NCI-H748 (cell line): ENCODE measurements around the gene MSL3B.
"Not testable (repeated sequence)": the region's sequence is repeated elsewhere in the genome, so short reads cannot be mapped to it uniquely, and the experiment has no call there.

ENCODE experiments used
- DNase-seq: peaks from one replicate; lab custom pipeline; 2025; ENCODE audit not compliant: unreplicated experiment; lab: John Stamatoyannopoulos, UW

The MSL3B gene

DNA sequence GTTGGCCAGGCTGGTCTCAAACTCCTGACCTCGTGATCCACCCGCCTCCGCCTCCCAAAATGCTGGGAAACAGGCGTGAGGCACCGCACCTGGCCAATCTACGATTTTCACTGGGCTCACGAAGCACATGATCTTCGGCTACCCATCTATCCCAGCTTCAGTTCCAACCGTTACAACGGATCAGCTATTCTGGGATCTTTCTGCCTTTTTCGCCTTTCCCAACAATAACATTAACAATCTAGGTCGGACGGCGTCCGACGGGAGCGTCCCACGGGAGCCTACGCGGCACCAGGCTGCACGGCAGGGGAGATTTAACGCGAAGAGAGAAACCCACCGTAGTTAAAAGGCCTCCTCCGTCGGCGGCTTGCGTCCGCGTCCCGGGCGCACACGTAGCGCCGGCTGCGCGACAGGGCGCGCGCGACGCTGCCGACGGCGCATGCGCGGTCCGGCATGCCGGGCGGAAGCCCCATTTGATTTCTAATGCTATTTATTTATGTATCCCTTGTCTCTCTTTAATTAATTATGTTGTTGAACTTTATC is at the start of gene MSL3B:
TSS of gene MSL3B (minus strand) at position 394 of the 540 bp plus-strand sequence.
- peak; percentile 84 for DNase-seq

DNA sequence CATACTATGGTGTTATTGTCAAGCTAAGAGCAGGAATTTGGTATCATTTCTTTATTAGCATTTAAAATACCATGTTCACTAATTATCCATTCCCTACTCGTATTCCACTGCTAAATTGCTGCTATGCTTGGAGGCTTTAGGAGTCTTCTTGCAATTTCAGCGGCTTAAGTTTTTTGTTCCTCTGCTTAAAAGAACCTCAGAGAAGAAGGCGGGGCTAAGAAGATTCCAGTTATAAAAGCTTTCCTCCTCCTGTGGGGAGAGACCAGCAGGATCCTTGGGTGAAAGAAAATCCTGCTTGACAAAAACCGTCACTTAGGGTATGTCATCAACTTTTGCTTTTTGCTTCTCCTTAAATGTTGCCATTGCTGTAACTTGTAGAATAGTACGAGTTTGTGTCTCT is 48.9 kb upstream of the MSL3B start, which contains the start of gene TRPM8:
TSS of gene TRPM8 (plus strand) at position 258 of the 400 bp plus-strand sequence. CDS start 9,165 bp downstream, outside the sequence.
- DNase-seq, result no peak

DNA sequence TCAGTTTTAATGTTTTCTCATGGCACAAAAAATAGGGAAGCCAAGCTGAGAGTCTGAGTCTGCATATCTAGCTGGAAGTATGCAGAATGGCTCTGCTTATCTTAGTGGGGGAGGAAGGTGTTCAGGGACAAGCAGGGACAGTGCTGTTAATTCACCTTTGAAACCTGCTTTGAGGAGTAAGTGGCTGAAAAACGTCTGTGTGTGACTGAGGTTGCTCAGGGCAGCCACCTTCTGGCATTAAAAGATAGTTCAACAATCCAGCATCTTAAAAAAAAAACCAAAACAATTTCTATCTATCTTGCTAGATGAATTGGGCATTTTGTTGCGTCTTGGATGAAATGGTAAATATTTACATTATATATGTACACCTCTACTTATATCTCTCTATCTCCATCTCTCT is 46.9 kb upstream of the MSL3B start:
- DNase-seq, result peak; percentile 38

DNA sequence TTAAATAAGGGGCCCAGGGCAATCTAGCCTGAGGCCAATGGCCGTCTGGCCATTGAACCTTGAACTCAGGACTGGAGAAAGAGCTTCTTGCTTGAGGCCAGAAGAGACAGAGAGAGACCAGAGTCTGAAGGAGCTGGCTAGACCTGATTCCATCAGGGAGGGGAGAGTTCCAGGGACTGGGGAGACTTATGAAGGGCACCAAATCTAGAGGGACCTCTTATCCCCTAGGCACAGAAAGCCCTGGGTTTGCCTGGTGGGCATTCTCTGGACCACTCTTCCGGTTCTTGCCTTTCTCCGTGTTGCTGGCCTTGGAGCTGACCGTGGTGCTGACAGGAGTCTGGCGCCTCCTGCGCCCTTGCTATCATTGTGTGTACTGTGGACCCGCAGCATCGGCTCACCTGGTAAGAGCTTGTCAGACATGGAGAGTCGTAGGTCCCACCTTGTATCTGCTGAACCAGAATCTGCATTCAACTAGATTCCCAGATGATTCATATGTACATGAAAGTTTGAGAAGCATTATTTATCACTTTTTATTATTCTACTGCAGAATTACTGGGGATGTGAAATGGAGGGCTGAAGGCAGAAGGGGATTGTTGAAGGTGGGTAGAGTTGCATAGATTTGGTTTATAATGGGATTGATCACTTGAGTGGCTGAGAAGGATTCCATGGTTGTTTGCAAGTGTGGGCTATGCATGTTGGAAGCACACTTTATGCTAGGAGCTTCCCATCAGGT is 44.7 kb upstream of the MSL3B start:
- no peak for DNase-seq

DNA sequence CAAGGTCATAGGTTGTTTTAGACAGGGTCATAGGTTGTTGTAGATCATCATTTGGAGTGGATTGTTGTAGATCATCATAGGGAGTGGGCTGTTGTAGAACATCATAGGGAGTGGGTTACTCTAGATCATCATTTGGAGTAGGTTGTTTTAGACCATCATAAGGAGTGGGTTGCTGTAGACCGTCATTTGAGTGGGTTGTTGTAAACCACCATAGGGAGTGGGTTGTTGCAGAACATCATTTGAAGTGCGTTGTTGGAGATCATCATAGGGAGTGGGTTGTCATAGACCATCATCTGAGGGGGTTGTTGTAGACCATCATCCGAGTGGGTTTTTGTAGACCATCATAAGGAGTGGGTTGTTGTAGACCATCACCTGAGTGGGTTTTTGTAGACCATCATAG is 39.4 kb upstream of the MSL3B start:
- no peak for DNase-seq

DNA sequence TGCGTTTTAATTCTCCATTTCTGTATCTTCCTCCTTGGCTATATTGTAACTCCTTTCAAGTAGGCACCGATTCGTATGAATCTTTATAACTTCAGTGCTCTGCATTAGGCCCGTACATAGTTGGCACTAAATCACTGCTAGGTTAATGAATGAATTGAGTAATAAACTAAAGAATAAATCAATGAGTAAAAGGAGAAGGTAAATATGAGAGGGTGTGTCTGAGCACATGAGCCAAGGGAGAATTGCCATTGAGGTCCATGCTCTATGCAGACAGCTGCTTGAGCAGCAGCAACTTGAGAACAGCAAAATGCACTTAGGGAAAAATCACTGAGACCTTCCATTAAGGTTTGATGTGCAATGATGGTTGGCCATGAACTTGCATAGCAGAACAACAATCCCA is 37.8 kb upstream of the MSL3B start:
- DNase-seq, result no peak

DNA sequence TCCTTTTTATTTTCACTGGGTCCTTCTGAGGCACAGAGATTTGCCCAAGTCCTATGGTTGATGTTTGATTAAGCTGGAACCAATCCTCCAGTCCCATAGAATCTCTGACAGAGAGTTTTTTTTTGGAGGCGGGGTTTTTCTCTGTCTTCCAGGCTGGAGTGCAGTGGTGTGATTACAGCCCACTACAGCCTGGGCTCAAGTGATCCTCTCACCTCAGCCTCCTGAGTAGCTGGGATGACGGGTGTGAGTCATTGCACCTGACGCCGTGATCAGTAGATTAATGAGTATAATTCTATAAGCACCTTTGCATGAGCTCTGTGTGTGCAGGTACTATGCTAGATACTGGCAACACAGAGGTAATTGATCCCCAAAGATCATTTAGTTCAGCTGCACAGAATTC is 33.7 kb upstream of the MSL3B start:
- no peak for DNase-seq

DNA sequence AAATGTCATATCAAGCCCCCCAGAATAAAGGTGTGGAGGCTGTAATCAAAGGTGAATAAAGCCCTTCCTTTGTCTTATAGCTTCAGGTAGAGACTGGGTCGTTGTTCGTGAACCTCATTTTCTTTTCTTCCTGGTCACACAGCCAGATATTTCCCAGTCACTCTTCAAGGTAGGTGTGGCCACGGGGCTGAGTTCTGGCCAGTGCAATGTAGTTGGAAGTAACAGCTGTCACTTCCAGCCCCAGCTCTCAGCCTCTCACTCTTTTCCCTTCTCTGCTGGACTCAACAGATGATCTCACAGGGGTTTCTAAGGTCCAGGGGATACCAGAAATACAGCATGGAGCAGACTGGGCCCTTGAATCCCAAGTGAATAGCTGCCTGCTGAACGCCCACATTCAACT is 33.2 kb upstream of the MSL3B start:
- no peak for DNase-seq

DNA sequence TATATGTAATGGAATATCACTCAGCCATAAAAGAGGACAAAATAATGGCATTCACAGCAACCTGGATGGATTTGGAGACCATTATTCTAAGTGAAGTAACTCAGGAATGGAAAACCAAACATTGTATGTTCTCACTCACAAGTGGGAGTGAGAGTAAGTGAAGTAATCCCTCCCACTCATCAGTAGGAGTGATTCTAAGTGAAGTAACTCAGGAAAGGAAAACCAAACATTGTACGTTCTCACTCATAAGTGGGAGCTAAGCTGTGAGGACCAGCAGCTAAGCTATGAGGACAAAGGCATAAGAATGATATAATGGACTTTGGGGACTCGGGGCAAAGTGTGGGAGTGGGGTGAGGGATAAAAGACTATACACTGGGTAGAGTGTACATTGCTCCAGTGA is 28.1 kb upstream of the MSL3B start:
- not testable (repeated sequence) for DNase-seq

DNA sequence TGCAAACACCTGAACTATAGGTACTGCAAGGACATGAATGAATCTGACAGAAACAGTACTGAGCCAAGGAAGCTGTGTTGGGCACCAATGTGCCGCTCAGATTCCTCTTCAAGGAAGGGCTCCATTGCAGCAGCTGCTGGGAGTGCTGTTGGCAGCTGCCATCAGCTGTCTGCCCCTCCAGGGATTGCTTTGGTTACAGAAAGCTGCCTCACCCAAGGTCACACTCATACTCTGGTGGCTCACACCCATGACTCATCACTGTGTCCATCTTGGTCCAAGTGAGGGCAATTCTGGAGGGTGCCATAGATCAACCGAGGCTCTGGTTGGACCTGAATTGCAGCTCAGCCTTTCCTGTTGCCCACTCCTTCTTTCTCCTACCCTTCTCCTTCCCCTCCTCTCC is 24.6 kb upstream of the MSL3B start:
- no peak for DNase-seq

DNA sequence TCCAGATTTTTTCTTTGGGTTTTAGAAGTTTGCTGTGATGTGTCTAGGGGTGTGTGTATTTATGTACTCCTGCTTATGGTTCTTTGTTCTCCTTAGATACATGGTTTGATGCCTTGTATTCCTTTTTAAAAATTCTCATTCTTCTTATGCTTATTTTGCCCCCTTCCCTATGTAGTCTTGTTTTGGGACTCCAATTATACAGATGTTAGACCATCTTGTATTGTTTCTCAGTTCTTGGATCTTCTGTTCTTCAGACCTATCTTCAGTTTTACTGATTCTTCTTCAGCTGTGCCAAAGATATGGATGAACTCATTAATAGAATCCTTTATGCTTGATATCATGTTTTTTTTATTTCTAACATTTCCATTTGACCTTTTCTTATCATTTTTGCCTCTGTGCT is 14.2 kb upstream of the MSL3B start:
- peak; percentile 3 for DNase-seq

DNA sequence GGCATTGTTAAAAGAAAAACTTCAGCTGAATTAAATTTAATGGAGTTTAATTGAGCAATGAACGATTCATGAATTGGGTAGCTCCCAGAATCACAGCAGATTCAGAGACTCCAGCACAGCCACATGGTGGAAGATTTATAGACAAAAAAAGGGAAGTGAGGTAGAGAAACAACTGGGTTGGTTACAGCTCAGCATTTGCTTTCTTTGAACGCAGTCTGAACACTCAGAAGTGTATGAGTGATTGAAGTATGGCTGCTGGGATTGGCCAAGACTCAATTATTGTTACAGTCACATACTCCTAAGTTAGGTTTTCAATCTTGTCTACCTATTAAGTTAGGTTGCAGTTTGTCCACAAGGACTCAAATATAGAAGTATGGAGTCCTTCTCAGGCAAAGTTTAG is 3.9 kb upstream of the MSL3B start:
- DNase-seq, result not testable (repeated sequence)

DNA sequence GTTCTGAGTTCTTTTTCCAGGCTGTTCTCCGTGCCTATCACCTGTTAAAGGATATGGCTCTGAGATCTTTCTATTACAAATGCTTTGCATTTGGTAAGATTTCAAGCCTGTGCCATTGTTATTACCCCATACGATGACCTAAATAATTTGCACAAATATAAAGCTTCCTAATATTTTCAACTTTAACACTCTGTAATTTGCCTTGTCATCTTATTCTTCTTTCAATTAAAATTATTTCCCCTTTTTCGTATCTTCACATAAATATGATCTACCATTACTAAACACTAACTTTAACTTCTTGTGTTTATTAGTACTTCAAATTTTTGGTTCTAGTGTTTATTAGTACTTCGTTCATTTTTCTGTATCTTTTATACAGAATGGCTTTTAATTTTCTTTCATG is 3.2 kb upstream of the MSL3B start:
- DNase-seq, result no peak

DNA sequence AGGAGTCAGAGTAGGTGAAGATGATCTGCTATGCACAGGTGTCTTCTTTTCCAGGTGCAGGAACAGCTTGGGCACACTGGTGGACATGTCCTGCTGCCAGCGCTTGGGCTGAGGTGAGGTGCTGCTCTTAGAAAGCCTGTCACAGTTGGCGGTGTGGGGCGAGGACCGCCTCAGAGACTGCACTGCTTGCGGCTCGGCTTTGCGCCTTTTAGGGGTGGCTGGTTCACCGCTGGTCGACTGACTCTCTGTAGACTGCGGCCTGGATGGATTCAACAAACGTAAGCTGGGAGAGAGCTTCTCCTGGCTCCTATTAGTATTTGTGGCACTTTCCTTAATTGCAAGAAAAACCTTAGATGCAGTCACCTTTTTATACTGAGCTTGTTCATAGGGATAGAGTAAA is 1.7 kb downstream of the MSL3B start:
- no peak for DNase-seq

DNA sequence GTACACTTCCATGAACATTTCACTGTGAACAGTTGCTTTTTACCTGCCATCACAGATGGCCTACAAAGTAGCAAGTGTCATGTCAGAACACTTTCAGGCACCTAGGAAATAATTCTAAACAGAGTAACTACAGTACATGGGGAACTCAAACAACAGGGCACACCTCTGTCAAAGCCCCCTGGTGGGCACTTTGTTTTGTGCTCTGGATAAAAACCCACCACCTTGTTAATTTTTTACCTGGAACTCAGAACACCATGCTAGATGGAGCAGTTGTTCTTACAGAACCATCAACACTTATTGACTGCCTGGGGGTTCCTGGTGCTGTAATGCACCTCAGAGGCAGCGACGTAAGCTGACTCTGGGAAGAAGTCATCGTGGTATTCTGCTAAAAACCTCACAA is 2.3 kb downstream of the MSL3B start:
- peak; percentile 37 for DNase-seq

DNA sequence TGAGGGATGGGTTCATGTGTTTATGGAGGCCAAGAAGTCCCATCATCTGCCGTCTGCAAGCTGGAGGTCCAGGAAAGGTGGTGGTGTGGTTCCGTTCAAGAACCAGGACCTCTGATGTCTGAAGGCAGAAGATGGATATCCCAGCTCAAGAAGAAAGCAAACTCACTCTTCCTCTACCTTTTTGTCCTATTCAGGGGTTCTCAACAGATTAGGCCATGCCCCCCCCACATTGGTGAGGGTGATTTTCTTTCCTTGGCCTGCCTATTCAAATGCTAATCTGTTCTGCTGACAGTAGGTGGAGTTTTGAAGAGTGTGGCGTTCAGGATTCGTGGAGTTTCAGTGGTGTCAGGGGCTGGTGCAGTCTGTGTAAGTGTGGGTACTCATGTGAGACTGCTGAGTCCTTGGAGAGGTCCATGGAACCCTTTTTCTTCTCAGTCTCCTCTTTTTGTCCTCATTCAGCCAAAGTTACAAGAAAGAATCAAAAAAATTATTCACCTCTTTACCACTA is 5.9 kb downstream of the MSL3B start:
- no peak for DNase-seq

DNA sequence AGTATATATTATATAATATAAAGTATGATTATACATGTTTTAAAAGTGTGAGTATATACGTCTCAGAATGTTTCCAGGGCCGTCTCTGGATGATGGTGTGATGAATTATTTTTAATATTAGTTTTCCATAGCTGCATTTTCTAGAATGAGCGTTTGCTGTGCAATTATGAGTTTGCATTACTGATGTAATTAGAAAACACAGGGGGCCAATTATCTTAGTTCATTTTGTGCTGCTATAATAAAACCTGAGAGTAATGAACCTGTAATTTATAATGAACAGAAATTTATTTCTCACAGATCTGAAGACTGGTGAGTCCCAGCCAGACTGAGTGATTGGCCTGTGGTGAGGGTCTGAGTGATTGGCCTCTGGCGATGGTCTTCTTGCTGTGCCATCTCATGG is 9.9 kb downstream of the MSL3B start:
- DNase-seq, result no peak

DNA sequence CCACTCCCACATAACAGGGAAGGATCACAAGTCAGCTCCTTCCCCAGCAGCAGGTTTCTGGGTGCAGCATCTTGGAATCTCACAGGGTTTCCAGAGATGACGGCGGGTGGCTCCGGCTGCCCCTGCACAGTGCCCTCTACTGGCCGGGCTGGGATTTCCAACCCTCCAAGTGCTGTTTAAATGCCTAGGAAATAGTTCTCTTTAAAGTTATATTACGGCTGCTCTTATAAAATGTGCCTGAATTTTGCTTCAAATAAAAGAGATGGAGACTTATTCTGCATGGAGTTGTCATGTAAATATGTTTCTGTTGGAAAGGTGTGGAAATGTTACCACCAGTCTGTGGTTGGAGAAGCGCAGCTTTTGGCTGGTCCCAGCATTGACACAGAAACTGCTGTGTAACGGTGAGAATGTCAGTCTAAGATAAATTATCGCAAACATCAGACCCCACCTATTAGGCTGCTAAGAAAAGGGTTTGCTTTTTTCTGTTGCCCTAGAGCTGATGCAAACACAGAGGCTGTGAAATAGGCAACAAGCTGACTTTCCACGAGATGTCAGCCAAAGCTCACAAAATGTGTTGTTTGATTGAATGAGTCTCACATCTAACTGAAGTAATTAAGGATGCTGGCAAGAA is 10.6 kb downstream of the MSL3B start:
- DNase-seq, result peak; percentile 83

DNA sequence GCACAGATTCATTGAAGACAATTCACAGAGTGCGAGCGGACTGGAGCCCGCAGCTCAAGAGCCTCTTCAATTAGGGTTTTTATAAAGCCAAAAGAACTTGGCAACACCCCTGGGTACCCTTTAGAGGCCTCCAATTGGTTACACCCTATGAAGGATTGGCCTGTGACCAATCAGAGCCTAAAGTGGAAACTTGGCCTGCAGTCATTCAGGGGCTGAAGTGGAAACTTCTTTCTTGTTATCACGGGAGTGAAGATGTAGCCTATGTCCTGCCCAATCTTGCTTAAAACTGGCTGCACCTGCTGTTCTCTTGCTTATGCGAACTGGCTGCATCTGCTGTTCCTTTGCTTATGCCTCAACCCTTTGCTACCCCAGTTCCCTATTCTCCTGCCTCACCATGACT is 12.0 kb downstream of the MSL3B start:
- peak; percentile 19 for DNase-seq

DNA sequence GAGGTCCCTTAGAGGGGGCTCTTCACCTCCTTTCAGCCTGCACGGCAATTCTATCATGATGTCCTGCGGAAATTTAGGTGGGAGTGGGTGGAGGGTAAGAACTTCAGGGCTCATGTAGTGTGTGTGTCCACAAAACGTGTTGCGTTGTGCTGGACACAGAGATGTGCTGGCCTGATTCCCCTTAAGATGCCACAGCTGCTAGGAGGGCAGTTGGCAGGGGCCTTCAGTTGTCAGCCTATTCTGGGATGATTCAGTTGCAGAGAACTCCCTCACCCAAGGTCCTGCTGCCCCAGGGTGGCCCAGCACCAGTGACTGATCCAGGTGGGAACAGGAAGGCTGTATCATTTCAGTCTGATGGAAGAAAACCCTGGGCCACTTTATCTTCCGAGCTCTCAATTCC is 12.8 kb downstream of the MSL3B start:
- DNase-seq, result peak; percentile 15

DNA sequence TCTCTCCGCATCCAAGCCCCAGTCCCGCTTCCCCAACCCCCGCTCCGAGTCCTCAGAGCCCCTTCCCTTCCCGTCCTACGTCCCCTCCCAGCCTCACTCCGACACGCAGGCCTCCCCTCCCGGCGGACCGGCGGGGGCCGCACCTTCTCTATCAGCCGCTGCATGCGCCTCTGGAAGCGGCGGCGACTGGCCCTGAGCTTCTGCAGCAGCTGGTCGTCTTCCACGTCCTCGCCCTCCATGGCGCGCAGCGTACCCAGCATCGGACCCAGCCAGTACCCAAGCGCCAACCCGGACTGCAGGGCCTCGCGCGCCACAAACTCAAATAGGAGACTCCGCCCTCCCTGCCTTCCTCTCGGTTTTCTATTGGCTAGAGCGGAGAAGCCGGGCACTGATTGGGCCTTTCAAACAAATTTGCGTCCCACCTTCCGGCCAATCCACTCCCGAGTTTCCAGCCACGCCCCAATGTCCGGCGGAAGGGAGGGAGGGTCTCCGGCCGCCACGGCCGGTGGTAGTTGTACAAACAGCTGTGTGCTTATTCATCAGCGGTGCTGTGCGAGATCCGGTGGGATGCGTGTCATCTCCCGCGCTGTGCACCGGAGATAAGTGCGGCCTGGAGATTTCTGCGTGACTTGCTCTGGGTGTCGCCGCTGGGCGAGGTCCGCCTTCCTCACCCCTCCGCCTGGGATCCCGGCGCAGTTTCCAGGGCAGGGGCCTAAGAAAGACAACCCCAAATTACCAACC is 13.8 kb downstream of the MSL3B start, which contains the start of gene HJURP:
TSS of gene HJURP (minus strand) at position 295 of the 741 bp plus-strand sequence. CDS start at position 260, 35 bp downstream.
- DNase-seq, result peak; percentile 99
